Sciatic nerve (tissue), 2 donors: Measurements from ENCODE around the gene BIK. TPM values are rescaled to one million over a fixed set of nuclear protein-coding genes. Genes with fewer than 3 reads are reported as not detected.

Experiments
- ATAC-seq: fragments of 200-7000 bp; cut with Tn5 transposase; one replicate; pipeline ENCODE4 v1.9.1; 2020; ENCODE audit warnings: mild to moderate bottlenecking, moderate library complexity
- DNase-seq: peaks from one replicate; pipeline ENCODE4 v3.0.0-alpha.2; 2020; ENCODE audit warnings: low spot score
- intact Hi-C: fragments of 100-400 bp; cut with DNase I; formaldehyde crosslinking; loops from one replicate; pipeline ENCODE4 v1.14.2; 2022
- total RNA-seq: library from RNA; stranded (reverse); fragmentation: NEBNext Ultra II Directional; extraction: Animal tissue kit (Norgen Biotek cat#: 25700); gene quantifications from one replicate; pipeline ENCODE4 v1.2.1, GENCODE V29; 2021
- donor health status: DM: no; HTN: no; CAD: no.
- donor health status: DM: no; HTN: no; CAD: no.

BIK gene
- total RNA-seq, 1 donor from 2014 or later = not detected

GRCh38 chr22:43153899-43154298 is 43.3 kb downstream of the BIK start:
- DNase-seq (no peak), ATAC-seq (no peak)
- intact Hi-C loops = loop anchor here (5.0 kb wide), 1 partner anchor 1937 kb away; no protein-coding TSS in a partner anchor

- peak; percentile 7 for ATAC-seq
- intact Hi-C loops = loop anchor here (5.0 kb wide), 1 partner anchor 1938 kb away; no protein-coding TSS in a partner anchor
- no peak for DNase-seq
Observed at GRCh38 chr22:43154887-43155536, 44.5 kb downstream of the BIK start.

DNA sequence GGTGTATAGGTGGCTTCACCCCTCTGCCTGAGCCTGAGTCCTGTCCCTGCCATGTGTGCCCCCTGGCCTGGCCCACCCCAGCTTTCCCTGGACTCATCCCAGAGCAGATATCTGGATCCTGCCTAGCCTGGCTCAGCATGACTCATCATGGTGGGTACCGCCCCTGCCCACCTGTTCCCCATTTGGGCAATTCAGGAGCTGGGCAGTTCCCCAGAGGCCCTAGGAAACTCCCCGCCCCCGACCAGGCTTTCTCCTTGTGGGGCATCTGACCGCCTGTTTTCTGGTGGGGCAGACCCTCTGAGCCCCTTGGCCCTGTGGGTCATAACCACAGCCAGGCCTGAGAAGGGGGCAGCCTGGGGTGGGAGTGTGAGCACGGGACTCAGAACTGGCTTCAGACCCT is 45.2 kb downstream of the BIK start:
- intact Hi-C loops = no loop called here
- ATAC-seq = no peak
- DNase-seq = no peak

DNA sequence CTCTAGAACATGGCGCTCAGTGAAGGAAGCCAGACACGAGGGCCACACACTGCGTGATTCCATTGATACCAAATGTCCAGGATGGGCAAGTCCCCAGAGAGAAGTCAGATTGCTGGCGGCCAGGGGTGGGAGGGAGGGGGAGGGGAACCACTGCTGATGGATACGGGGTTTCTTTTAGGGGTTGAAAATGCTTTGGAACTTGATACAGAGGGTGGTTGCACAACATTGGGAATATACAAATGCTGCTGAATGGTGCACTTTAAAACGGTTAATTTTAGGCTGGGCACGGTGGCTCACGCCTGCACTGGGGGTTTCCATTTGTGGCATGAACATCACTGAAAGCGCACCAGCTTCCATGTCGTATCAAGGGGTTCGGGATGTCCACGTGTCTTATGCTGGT is 45.9 kb downstream of the BIK start:
- intact Hi-C loops = no loop called here
- DNase-seq (no peak), ATAC-seq (no peak)

- DNase-seq = no peak
- no peak for ATAC-seq
- intact Hi-C loops = no loop called here
Observed at GRCh38 chr22:43157874-43158546, 47.5 kb downstream of the BIK start.

DNA sequence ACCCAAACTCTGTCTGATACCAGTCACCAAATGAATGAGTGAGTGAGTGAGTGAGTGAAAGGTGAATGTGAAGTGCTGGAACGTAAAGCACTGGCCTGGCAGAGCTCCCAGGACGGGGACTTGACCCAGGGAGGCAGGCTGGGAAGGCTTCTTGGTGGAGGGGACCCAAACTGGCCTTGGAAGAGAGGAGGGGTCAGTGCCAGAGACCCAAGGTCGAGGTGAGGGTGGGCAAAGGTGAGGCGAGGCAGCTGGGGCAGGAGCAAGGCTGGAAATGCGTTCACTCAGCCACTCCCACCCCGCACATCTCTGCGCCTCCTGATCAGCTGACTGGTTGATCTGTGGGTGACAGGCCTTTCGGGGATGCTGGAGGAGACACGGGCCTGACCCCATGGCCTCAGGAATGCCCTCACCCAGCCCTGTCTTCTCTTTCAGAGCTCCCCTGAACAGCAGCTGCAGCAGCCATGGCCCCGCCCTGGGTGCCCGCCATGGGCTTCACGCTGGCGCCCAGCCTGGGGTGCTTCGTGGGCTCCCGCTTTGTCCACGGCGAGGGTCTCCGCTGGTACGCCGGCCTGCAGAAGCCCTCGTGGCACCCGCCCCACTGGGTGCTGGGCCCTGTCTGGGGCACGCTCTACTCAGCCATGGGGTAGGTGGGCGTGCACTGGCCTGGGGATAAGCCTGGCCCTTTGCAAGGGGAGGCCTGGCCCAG is 48.4 kb downstream of the BIK start:
- intact Hi-C loops = no loop called here
- ATAC-seq (no peak), DNase-seq (no peak)

DNA sequence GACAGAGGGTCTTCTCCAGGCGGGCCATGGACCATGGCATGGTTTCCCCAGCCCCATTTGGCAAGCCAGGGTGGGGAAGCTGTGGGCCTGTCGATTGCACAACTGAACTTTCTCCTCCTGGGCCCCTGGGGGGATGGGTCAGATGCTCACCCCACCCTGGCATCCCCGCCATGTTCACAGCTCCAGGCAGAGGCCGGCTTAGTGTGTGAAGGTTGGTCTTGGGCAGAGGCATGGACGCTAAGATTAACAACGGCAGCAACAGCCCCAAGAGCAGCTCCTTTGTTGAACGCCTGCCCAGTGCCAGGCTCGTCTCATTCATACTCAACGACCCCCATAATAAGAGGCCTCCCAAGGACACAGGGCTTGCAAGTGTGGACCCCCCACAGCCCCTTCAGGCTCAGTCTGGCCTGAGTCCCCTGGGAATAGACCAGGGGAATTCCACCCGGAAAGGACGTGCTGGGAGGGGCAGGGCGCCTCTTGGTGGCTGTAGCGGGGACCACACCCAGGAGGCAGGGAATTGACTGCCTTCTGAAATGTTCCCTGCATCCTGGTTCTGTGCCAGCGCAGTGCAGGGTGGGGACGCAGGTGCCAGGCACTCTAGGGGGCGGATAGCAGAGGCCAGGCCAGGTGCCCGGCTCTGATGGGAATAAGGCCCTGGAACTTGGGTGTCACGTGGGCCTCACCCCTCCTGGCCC is 49.1 kb downstream of the BIK start:
- DNase-seq (no peak), ATAC-seq (no peak)
- intact Hi-C loops = no loop called here

GRCh38 chr22:43160497-43161126 is 50.1 kb downstream of the BIK start:
- intact Hi-C loops = no loop called here
- ATAC-seq (no peak), DNase-seq (no peak)

DNA sequence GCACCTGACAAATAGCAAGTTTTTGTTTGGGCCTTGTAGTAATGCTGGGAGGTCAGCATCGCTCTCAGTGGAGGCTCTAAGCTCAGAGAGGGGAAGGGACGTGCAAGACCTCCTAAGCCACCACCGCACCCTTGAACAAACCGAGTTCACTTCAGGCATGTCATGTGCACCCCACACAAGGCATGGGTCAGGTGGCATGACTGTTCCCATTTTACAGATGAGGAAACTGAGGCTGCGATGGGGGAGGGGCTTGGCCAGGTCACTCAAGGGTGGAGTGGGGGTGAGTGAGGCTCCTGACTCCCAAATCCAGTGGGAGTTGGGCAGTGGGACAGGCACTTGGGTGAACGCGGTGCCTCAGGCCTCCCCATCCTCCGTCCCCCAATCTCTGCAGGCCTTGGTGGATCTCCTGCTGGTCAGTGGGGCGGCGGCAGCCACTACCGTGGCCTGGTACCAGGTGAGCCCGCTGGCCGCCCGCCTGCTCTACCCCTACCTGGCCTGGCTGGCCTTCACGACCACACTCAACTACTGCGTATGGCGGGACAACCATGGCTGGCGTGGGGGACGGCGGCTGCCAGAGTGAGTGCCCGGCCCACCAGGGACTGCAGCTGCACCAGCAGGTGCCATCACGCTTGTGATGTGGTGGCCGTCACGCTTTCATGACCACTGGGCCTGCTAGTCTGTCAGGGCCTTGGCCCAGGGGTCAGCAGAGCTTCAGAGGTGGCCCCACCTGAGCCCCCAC is 52.0 kb downstream of the BIK start:
- ATAC-seq (no peak), DNase-seq (no peak)
- intact Hi-C loops = no loop called here

DNA sequence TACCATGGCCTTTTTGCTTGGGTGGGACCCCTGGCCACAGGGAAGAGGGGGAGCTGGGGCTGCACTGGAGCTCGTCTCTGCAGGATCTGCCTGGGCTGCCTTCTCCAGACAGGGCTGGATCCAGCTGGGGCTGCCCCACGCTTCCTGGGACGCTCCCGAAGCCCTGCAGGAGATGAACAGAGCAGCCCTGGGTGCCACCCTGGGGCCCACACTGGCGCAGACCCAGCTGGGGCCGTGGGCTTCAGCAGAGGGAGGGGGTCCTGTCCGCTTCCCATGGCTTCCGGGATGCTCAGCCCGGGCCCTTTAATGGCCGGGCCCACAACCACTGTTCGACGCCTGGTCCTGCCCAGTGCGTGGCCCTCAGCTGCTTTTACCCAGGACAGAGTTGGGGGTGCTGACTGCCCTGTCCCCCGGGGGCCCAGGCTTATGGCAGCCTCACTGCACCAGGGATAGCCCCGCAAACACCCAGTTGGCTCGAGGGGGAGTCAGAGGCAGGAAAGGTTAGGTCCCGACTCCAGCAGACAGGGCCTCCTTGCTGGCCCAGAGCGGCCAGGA is 52.8 kb downstream of the BIK start:
- intact Hi-C loops = no loop called here
- ATAC-seq (peak; percentile 7), DNase-seq (no peak)

GRCh38 chr22:43164636-43165035 is 54.1 kb downstream of the BIK start:
- DNase-seq = no peak
- ATAC-seq = no peak
- intact Hi-C loops = no loop called here

DNA sequence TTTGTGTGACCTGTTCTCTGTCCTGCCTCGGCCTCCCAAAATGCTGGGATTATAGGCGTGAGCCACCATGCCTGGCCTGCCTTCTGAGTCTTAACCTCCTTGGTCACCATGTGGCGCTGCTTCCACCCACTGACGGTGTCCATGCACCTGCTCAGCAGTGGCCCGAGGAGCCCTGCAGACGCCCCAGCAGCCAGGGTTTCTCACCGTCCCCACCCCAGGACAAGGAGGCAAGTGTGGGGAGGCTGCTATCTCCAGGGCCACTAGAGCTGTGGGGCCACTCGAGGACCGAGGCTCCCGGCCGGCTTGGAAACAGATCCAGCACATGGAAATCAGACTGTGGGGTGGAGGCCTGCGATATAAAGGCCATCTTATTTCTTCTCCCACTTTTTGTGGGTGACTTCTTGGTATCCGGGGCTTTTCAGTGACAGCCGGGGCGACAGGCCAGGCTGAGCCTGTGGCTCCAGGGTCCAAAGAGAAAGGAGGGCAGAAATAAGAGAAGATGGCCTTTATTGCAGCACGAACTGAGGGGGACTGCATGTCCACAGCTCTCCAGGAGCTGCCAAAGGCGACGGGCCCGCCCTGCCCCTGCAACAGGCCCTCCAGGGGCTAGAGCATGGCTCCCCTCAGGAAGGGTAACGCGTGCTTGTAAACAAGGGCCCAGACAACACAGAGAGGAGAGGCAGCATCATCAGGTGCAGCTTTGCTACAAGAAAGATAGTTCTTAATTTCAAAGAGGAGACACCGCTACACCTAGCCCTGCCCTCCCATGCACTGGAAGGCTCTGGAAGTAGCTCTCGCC is 55.8 kb downstream of the BIK start:
- intact Hi-C loops = no loop called here
- ATAC-seq (no peak), DNase-seq (no peak)

- ATAC-seq (no peak), DNase-seq (no peak)
- intact Hi-C loops = no loop called here
Observed at GRCh38 chr22:43167001-43167589, 56.5 kb downstream of the BIK start.

DNA sequence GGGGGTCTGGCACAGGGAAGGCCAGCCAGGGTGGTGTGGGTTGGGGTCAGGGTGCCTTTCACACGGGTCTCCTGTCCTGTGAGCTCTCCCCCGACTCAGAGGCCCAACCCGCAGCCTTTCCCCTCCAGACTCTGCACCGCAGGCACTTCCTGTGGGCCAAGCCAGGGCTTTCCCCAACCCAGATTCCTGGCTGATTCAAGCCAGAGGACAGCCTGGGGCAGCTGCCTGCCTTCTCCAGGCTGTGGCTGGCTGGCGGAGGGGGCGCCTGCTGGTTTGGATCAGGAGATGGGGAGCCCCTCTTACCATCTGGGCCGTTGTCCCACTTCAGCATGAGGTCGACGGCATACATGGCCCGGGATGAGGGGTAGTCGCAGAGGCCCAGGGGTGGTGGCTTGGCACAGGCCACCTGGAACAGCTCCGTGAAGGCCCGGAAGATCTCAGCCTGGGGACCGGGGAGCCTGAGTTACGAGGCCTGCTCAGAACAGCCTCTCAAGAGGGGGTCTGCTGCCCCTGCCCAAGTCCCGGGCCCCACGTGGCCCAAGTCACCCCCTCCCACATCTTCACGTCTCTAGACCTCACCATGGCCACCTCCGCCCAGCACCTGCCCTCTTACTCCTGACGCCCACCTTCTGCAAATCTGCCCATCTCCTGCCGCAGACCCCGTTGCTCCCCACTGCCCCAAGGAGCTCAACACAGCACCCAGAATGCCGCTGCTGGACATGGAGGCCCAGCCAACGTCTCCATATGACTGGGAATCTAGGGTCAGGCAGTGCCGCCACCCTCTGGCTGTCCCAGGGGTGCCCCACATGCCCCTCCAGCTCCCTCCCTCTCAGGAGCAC is 58.1 kb downstream of the BIK start:
- ATAC-seq = no peak
- intact Hi-C loops = no loop called here
- no peak for DNase-seq

DNA sequence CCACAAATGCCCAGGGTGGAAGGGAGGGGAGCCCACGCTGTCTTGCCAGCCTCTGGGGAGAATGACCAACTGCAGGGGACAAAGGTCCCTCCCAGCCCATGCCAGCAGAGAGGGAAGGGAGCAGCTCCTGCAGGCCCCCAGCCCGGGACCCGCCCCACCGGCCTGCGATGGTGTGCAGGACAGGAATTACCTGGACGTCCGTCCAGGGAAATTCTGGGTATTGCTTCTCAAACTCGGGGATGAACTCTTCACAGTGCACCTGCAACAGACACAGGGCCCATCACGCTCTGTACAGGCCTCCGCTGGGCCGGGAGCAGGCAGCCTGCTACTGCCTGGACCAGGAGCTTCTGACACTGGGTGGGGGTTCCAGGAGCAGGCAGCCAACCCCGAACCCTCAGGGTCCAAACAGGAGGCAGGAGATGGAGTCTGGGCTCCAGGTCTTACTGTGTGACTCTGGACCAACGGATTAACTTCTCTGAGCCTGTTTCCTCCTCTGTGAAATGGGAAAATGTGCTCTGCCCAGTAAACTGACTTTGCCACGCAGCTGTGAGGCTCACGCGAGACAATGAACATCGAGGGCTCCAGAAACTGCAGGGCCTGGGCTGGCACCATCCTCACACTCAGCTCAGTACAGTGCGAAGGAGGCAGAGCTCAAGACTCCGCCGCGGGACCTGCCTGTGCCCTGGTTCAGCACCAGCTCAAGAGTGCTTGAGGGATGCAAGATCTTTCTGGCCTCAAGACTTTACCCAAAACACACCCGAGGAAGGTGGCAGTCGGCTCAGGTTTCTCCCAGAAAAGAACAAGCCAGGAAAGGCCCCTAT is 59.0 kb downstream of the BIK start:
- intact Hi-C loops = no loop called here
- ATAC-seq (no peak), DNase-seq (no peak)

DNA sequence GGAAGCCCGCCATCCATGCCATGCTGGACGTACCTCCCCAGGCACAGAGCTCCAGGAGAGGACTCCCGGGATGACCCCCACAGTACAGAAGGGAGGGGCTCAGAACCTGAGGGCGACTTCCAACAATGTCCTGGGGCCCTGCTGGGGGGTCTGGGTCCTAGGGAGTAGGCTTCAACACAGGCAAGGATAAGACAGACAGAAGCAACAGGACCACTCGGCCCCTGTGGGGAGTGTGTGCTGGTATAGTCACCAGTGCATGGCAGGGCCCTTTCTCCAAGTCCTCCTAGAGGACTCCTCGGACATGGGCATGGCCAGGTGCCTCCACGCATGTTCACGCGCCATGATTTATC is 59.6 kb downstream of the BIK start:
- ATAC-seq = no peak
- DNase-seq = no peak
- intact Hi-C loops = no loop called here
